Activated CD4-positive, alpha-beta T cell treated with anti-CD3 and anti-CD28 coated beads, Interleukin-2, amount 50 U/mL, for 16 hours (primary cell): ENCODE data around the gene EPC1.
"Not testable (repeated sequence)": the region's sequence is repeated elsewhere in the genome, so short reads cannot be mapped to it uniquely, and the experiment has no call there.

ENCODE experiments used
- DNase-seq: peaks from one replicate; pipeline ENCODE4 v3.0.0-alpha.2; 2020

The EPC1 gene

GRCh38 chr10:32346551-32347362 lies at the start of gene EPC1:
Gene EPC1, minus strand, starts transcription at chr10:32347158. Its CDS starts 243 bp downstream, at chr10:32346915.
- DNase-seq: peak; percentile 90

GRCh38 chr10:32393911-32394310 lies 47.0 kb upstream of the EPC1 start:
- DNase-seq: no peak

GRCh38 chr10:32392284-32392683 lies 45.3 kb upstream of the EPC1 start:
- not testable (repeated sequence) for DNase-seq

GRCh38 chr10:32390193-32390592 lies 43.2 kb upstream of the EPC1 start:
- no peak for DNase-seq

GRCh38 chr10:32388258-32389027 lies 41.5 kb upstream of the EPC1 start:
- DNase-seq: no peak

GRCh38 chr10:32386623-32387260 lies 39.8 kb upstream of the EPC1 start:
- no peak for DNase-seq

- no peak for DNase-seq
Observed at GRCh38 chr10:32384171-32384570, 37.2 kb upstream of the EPC1 start.

GRCh38 chr10:32381165-32381564 lies 34.2 kb upstream of the EPC1 start:
- DNase-seq: no peak

- no peak for DNase-seq
Observed at GRCh38 chr10:32379950-32380551, 33.1 kb upstream of the EPC1 start.

GRCh38 chr10:32379318-32379949 lies 32.5 kb upstream of the EPC1 start:
- DNase-seq: peak; percentile 52

- DNase-seq: peak; percentile 93
Observed at GRCh38 chr10:32378363-32379317, 31.7 kb upstream of the EPC1 start.

GRCh38 chr10:32377458-32378259 lies 30.7 kb upstream of the EPC1 start:
- DNase-seq: peak; percentile 41

GRCh38 chr10:32376771-32377170 lies 29.8 kb upstream of the EPC1 start:
- DNase-seq: no peak

- no peak for DNase-seq
Observed at GRCh38 chr10:32376097-32376496, 29.1 kb upstream of the EPC1 start.

- DNase-seq: no peak
Observed at GRCh38 chr10:32375631-32376030, 28.7 kb upstream of the EPC1 start.

- DNase-seq: no peak
Observed at GRCh38 chr10:32374605-32375004, 27.6 kb upstream of the EPC1 start.

- DNase-seq: no peak
Observed at GRCh38 chr10:32373496-32373895, 26.5 kb upstream of the EPC1 start.

- no peak for DNase-seq
Observed at GRCh38 chr10:32373031-32373430, 26.1 kb upstream of the EPC1 start.

GRCh38 chr10:32372000-32372875 lies 25.3 kb upstream of the EPC1 start:
- no peak for DNase-seq

GRCh38 chr10:32371101-32371500 lies 24.1 kb upstream of the EPC1 start:
- no peak for DNase-seq
